GM21723 (cell line): ENCODE measurements around the gene LARP4B.

ENCODE experiments used
- ATAC-seq: cut with Tn5 transposase; IDR thresholded peaks from one replicate; pipeline ENCODE4 v1.9.1; 2021; ENCODE audit warnings: mild to moderate bottlenecking, moderate library complexity; ENCODE audit not compliant: unreplicated experiment

LARP4B gene

DNA sequence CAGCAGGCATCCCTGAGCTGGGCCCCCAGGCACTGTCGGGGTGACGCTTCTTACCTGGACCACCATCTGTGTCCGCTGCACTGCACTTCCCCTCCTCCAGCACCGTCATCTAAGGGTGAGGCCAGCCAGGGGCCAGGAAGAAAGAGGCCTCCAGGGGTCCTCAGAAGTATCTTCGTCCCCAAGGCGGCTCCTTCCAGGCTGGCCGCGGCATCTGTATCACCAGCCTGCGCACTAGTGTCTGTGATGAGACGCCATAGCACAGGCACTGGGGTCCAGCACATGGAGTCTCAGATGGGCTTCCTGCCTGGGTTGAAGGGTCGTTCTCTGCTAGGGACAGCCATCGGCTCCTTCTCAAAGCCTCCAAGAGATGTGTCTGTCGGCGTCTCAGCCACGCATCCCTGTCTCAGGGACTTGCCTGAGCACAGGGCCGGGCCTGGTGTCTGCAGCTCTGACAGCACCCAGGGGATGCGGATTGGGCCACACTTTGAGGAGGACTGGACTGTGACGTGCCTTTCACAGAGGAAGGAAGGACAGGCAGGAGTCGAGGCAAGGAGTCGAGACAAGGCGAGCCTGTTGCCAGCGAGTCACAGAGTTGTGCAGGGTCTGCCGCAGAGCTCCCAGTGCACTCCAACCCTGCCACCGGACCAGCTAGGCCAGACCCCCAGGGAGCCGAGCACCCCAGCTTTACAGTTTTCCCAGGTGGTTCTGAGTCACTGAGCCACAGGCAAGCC is 140.5 kb downstream of the LARP4B start:
- ATAC-seq, result no peak

DNA sequence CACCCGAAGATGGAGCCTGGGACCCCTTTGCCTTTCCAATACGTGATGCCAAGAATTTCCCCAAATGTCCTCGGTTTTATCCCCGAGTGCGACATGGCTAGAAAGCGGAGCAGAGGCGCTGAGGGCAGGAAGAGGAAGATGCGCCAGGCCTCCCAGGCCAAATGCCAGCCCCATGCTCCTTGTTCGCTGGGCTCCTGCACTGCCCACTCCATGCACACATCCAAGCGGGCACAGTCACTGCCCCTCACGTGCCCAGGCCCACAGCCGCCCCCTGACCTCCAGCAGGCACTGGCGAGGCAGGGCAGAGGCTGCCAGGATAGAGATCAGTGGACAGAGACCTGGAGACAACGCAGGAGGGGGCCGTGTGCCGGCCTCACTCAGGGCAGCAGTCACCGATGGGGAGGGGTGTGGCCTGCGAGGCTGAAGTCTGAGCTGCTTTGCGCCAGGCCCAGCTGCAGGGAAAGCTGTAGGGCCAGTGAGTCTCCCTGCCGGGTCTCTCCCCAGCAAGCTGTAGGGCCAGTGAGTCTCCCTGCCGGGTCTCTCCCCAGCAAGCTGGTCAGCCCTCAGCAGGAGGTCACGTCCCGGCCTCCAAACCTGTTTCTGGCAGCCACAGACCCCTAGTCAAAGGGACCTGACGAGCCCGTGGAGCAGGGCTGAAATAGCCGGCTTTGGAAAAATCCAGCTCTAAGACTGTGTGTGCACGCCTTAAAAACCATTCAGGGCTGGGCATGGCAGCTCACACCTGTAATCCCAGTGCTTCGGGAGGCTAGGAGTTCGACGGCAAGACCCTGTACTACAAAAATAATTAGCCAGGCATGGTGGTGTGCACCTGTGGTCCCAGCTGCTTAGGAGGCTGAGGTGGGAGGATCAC is 141.4 kb downstream of the LARP4B start:
- no peak for ATAC-seq

DNA sequence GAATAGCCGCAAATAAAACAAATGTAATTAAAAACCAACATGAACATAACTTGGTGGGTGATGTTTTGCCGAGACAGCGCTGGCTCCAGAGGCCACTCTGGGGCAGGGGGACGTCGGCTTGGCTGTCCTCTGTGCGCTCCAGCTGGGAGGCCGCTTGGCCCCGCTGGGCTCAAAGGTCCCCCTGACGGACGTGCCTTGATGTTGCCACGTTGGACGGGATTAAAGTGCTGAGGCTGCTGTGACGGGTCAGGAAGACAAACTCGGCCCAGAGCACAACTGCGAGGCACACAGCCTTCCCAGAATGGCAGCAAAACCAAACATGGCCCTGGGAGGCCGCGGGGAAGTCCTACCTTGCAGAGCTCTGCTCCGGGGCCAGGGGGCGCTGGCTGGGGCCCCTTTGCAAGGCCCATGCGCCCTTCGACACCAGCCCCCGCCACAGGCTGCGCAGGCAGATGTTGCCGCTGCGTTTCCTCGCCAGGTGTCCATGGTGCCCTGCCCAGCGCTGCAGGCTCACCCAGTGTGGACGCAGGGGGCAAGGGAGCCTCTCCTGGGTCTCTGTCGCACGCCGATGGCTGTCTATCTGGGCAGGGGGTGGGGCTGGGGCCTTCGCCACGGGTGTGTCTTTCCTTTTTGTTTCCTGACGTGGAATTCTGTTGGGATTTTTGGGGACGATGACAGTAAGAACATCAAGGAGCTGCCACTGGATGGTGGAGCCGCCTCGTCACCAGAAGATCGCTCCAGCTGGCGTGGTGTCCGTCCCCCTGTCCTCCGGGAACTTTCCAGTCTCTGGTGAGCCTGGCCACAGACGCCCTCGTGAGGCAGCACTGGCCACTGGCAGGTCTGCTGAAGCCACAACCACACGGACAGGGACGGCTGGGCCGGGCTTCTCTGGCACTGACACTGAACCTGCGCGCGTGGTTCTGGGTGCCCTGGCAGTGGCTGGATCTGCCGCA is 142.4 kb downstream of the LARP4B start:
- ATAC-seq, result no peak

DNA sequence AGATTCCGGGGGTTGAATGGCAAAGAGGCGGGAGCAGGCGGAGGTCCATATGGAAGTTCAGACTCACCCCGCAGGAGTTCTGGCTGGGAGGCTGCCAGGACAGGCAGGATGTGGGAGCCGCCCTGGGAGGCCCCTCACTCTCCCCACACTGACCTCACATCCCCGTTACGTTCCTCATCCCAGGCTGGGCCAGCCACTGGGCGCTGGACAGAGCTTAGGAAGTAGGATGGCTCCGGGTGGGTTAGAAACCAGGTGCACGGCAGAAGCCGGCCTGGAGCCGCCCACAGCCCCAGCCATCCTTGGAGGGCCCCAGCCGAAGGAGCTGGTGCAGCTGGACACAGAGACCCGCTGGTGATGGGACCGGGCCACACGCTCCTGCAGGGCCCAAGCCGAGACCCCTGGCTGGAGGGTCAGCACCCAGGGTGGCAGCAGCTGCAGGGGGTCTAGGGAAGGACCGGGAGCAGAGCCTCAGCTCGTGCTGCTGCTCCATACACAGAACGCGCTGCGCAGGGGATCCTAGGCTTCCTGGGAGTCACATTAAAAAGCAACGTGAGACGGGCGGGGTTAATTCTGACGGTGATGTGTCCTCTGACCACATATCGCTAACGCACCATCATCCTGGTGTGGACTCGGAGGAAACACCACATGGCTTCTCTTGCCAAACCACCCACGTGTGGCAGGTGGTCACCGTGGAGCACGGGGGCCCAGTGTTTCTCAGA is 143.4 kb downstream of the LARP4B start:
- no peak for ATAC-seq

DNA sequence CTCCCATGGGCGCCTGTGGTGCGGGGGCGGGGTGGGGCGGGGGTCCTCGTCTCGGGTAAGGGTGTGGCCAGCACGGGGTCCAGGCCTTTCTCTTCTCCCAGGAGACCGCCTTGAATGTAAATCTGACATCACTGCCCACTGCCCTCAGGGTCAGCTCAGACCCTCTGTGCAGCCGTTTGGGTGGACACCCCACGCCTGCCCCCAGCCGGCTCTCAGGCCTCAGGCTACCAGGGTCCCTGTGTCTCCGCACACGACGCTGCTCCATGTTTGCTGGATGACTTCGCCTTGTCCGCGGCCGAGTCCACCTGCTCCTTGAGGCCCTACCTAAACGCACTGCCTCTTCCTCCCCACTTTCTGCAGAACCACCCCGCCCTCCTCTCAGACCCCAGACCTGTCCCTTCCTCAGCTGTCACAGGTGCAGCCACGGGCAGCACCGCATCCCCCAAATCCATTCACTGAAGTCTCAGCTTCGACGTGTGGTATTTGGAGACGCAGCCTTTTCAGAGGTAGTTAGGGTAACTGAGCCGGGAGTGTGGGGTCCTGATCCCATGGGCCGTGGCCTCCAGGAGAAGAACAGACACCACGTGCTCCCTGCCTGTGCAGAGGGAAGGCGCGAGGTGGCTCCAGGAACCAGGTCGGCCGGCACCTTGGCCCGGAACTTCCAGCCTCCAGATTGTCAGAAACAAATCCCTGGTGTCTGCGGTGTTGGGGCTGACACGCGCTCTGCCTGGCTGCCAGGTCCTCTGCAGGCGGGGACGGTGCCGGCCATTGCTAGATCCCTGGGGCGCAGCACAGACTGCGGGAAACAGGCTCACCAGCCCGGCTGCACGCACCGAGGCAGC is 144.7 kb downstream of the LARP4B start:
- ATAC-seq, result no peak

DNA sequence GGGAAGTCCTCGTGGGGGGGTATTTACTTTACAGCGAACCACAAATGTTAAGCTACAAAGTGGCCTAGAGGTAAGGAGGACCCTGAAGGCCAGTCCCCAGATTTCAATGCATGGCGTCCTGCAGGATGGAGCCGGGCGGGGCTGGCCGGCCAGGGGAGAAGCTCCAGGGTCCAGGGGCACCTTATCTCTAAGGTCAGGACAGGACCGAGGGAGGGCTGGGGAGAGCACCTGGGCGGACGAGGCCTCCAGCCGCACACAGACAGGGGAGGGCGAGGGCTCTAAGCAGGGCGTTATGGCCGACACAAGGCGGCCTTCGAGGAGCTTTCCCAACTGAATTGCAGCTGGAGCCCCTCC is 145.7 kb downstream of the LARP4B start:
- no peak for ATAC-seq

DNA sequence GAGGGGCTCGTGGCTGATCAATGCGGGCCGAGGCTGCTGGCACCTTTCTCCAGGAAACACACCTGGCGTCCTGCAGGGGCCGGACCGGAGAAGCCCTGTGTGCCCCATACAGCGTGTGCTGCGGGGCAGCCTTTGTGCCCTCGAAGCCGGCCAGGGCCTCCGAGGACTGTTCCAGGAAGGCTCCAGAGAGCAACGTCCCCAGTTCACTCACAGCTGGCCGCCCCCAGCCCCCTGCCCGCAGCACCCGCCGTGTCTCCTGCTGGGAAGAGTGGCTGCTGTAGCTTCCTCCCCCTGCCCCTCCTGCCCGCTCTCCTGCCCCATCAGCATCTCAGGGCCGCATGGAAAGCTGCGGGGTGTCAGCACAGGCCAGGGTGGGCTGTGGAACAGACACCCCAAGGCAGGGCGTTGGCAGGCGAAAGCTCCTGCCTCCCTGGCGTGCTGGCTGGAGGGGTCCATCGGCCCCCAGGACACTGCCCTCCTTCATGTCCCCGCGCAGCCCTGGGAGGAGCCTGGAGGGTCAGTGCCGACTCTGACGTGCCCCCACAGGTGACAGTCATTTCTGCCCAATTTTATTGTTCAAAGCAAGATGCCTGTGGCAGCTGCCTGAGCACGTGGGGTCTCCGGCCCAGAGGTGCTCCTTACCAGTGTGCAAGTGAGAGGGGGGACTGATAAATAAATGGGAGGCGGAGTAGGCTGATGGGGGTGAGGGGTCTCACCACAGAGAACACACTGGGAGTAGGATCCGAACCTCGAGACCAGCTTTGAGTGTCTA is 146.2 kb downstream of the LARP4B start:
- ATAC-seq, result no peak

DNA sequence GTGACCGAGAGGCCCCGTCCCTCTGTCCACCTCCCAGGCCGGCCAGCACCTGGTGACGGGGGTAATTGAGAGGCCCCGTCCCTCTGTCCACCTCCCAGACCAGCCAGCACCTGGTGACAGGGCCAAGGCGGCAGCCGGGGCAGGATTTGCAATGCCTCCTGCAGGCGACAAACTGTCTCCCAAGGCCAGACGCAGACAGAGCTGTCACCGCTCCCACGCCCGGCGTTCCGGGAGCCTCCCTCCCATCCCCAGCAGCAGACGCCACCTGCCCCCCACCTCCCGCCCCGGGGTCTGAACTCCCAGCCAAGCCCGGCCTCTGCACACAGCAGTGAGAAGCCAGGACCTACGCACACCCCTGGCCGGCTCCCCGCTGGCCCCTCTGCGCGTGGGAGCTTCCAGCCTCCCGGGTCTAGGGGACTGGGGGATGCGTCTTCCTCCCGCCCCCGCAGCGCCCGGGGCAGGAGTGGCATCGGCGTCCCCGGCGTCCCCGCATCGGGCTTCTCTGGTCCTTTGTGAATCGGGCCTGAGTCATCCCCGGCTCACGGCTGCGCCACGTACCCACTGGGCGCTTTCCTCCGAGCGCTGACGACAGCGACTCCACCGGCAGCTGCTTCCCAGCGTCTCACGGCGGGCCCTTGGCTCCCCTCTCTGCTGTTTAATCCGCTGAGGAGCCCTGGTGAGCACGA is 147.0 kb downstream of the LARP4B start:
- no peak for ATAC-seq

DNA sequence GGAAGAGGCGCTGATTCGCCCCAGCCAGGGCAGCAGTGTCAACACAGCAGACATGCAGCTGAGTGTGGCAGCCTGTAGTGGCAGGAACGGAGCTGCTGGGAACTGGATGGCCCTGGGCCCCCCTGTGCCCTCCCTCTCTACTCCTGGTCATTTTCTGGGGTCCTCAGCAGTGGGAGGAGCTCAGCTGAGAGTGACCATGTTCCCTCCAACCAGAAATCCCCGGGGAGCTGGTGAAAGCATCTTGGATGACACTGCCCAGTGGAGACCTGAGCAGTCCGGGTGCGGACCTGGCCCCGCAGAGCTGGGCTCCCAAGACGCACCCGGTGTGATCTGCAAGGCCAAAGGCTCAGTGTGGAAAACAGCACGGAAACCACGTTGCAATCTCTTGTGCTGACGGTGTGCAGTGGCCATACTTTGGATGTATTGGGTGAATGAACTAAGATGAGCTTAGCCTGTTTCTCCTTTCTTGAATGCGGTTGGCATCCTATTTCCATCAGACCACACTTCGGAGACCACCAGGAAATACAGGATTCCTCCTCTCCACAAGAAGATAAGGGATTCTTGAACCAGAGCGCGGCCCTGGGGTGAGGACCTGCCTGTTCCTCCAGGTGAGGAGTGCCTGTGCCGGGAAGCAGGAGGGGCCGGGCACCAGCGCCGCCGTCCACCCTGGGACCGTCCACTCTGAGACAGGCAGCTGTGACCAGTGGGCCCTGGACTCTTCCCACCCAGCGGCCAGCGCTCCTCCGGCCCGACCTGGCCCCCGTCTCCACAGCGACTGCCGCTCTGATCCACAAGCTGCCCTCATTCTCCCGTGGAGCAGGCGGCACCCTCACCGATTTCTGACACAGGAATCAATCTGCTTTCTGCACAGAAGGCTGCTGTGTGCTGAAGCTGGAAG is 148.5 kb downstream of the LARP4B start:
- ATAC-seq, result no peak

DNA sequence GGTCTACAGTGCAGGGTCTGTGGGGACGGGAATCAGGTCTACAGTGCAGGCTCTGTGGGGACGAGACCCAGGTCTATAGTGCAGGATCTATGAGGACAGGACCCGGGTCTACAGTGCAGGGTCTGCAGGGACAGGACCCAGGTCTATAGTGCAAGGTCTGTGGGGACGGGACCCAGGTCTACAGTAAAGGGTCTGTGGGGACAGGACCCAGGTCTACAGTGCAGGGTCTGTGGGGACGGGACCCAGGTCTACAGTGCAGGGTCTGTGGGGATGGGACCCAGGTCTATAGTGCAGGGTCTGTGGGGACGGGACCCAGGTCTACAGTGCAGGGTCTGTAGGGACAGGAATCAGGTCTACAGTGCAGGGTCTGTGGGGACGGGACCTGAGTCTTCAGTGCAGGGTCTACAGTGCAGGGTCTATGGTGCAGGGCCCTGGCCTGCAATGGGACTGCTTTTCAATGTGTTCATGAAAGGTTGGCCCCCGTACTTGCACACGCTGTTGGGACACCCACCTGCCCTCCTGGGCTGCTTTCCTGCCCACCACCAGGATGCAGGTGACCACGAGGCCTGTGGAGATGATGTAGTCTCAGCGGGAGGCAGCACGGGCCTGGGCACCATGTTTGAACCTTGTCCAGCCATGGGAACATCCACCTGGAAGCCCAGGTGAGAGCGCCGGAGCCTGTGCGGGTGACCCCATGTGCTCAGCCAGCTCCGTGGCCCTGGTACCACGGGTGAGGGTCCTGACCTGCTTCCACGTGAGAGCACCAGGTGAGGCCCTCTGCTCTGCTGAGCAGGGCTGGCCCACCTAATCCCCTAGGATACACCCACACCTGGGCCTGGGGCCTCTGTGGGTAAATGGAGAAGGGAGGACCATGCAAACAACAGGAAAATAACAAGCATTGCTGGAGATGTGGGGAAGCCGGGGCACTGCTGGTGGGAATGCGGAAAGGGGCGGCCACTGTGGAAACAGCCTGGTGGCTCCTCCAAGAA is 150.7 kb downstream of the LARP4B start:
- ATAC-seq, result no peak

DNA sequence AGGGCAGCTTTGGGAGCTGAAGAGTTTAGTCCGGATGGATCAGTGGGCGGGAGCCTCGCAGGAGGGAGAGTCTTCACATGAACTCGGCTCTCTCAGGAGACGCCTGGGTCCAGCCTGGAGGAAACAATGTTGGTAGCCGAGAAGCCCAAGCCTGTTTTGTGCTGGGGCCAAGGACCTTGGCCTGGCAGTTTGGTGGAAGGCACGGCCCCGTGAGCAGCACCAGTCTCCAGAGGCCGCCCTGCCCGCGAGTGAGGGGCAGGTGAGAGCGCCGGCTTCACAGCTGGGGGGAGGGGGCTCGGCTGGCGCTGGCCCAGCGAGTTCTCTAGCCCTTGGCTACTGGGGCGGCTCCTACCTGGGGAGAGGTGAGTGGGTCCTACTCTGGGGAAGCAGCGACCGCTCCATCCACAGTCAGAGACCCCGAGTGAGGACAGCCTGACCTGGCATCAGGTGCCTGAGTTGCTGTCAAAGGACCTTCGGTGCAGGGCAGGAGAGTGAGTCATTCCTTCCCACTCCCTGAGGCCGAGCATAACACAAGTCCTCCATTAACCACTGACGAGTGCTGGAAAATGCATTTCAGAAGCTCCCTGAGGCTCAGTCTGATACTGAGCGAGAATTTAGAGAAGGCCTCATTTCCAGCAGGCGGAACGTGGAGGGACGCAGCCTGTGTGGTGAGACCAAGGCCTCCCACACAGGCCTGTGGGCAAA is 152.7 kb downstream of the LARP4B start:
- no peak for ATAC-seq

DNA sequence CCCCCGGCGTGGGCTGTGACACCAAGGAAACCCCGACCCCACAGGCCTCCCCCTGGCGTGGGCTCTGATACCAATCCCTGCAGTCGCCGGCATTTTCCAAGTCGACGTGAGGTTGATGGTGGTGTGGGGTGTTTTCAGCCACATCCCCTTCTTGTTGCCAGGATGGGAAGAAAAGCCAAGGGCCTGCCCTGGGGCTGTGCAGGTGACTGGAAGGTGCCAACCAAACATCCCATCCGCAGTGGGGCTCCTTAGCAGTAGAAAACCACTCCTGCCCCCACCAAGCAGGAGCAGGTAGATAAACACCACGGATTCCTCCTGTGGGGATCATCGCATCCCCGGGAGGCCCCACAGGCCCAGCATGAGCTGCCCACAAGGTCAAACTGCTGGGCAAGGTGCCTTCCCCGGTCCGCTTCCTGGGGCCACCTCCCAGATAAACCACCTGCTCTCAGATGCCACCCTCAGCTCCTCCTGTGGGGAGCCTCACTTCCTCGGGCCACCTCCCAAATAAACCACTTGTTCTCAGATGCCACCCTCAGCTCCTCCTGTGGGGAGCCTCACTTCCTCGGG is 153.5 kb downstream of the LARP4B start:
- no peak for ATAC-seq

DNA sequence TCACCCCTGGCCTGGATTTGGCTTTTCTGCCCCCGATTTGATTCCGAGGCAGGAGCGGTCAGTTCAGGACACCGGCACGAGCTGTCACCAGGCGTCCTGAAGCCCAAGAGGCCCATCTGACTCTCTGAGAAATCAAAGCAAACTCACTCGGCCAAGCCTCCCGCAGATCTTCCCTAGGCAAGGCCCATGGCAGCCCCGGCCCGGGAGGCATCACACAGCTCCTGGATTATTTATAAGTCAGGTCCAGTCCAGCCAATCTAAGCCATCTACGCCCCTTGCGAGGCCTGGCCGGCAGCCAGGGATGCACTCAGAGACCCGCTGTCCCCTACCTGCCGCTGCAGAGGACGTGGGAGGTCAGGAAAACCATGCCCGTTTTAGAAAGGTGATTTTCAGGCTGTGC is 154.7 kb downstream of the LARP4B start:
- ATAC-seq, result no peak

DNA sequence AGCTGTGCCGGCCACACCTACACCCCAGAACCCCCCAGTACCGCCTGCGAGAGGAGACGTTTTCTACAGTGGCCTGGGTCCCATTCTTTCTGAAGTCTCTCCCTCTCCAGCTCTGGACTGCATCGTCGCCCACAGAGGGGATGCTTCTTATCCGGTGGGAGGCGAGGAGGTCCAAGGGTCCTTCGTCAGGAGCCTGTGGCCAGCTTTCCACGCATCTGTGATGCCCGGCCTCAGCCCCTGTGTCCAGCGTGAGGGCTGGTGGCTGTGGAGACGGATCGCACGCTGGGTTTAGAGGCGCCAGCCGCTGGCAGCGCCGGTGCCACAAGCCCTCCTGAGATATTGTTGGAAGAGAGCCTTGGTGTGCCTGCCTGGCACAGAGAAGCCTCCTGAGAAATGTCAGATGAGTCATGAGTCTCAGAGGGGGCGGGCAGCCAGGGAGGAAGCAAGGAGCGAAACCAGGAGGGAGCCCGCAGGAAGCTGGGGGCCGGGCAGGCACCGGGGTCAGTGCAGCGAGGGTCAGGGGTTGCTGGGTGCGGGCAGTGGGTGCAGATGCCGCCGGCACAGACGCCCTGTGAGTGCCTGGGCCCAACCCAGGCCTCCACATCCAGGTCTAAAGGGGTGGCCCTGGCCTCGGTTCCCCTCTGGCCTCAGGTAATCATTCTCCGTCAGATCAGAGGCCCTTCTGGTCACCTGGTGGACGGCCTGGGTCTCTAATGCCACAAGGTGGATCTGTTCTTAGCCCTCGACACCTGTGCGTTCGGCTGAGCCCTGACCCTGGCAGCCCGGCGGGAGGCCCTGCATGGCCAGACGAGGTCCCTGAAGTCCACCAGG is 156.0 kb downstream of the LARP4B start:
- no peak for ATAC-seq
